ENCODE data around the gene ATP8A1.

The ATP8A1 gene

GRCh38 chr4:42445038-42445437 is 211.9 kb downstream of the ATP8A1 start:
- Histone ChIP-seq H3K27ac (no peak overlapping the region), H3K4me2 (ENCODE audit: low read length) (no peak overlapping the region), H3K36me3 (ENCODE audit: control insufficient read depth, insufficient read depth, low read length) (no peaks in the 10 kb centered on the region), H3K9ac (no peak overlapping the region), H2AFZ (no peak overlapping the region), H3K27me3 (ENCODE audit: control insufficient read depth, insufficient read depth, low read length) (no peaks in the 10 kb centered on the region), H3K9me3 (ENCODE audit: control insufficient read depth, low read length) (no peaks in the 10 kb centered on the region), H3K4me3 (ENCODE audit: low read depth, low read length) (no peak overlapping the region), H3K4me1 (no peaks in the 10 kb centered on the region), H3K79me2 (no peaks in the 10 kb centered on the region)
- no peak for TF ChIP-seq CTCF (IDR thresholded peaks at IDR 0.05)

GRCh38 chr4:42442601-42443000 is 214.3 kb downstream of the ATP8A1 start:
- Histone ChIP-seq H3K4me1 (no peaks in the 10 kb centered on the region), H2AFZ (no peak overlapping the region), H3K36me3 (ENCODE audit: control insufficient read depth, insufficient read depth, low read length) (no peaks in the 10 kb centered on the region), H3K27ac (no peak overlapping the region), H3K9ac (no peak overlapping the region), H3K4me3 (ENCODE audit: low read depth, low read length) (no peak overlapping the region), H3K79me2 (no peaks in the 10 kb centered on the region), H3K4me2 (ENCODE audit: low read length) (no peak overlapping the region), H3K27me3 (ENCODE audit: control insufficient read depth, insufficient read depth, low read length) (no peaks in the 10 kb centered on the region), H3K9me3 (ENCODE audit: control insufficient read depth, low read length) (no peaks in the 10 kb centered on the region)
- no peak for TF ChIP-seq CTCF (IDR thresholded peaks at IDR 0.05)

GRCh38 chr4:42440083-42440482 is 216.8 kb downstream of the ATP8A1 start:
- Histone ChIP-seq H3K36me3 (ENCODE audit: control insufficient read depth, insufficient read depth, low read length) (no peaks in the 10 kb centered on the region), H3K79me2 (no peaks in the 10 kb centered on the region), H3K4me3 (ENCODE audit: low read depth, low read length) (no peak overlapping the region), H3K4me2 (ENCODE audit: low read length) (no peak overlapping the region), H3K4me1 (no peaks in the 10 kb centered on the region), H3K27ac (no peak overlapping the region), H2AFZ (no peak overlapping the region), H3K9me3 (ENCODE audit: control insufficient read depth, low read length) (no peaks in the 10 kb centered on the region), H3K9ac (no peak overlapping the region), H3K27me3 (ENCODE audit: control insufficient read depth, insufficient read depth, low read length) (no peaks in the 10 kb centered on the region)
- no peak for TF ChIP-seq CTCF (IDR thresholded peaks at IDR 0.05)

GRCh38 chr4:42436928-42437565 is 219.9 kb downstream of the ATP8A1 start:
- Histone ChIP-seq H3K27me3 (ENCODE audit: control insufficient read depth, insufficient read depth, low read length) (no peaks in the 10 kb centered on the region), H3K4me1 (no peaks in the 10 kb centered on the region), H3K4me2 (ENCODE audit: low read length) (no peak overlapping the region), H3K9ac (no peak overlapping the region), H3K79me2 (no peaks in the 10 kb centered on the region), H3K9me3 (ENCODE audit: control insufficient read depth, low read length) (no peaks in the 10 kb centered on the region), H3K27ac (no peak overlapping the region), H3K4me3 (ENCODE audit: low read depth, low read length) (no peak overlapping the region), H3K36me3 (ENCODE audit: control insufficient read depth, insufficient read depth, low read length) (no peaks in the 10 kb centered on the region), H2AFZ (no peak overlapping the region)
- no peak for TF ChIP-seq CTCF (IDR thresholded peaks at IDR 0.05)

- Histone ChIP-seq H3K27me3 (ENCODE audit: control insufficient read depth, insufficient read depth, low read length) (no peaks in the 10 kb centered on the region), H3K4me2 (ENCODE audit: low read length) (no peak overlapping the region), H2AFZ (no peak overlapping the region), H3K4me3 (ENCODE audit: low read depth, low read length) (no peak overlapping the region), H3K27ac (no peak overlapping the region), H3K9ac (no peak overlapping the region), H3K4me1 (no peaks in the 10 kb centered on the region), H3K79me2 (no peaks in the 10 kb centered on the region), H3K36me3 (ENCODE audit: control insufficient read depth, insufficient read depth, low read length) (no peaks in the 10 kb centered on the region), H3K9me3 (ENCODE audit: control insufficient read depth, low read length) (no peaks in the 10 kb centered on the region)
- no peak for TF ChIP-seq CTCF (IDR thresholded peaks at IDR 0.05)
These were observed 228.9 kb downstream of the ATP8A1 start for GRCh38 chr4:42428036-42428435.

All from parathyroid adenoma (tissue), 2 donors.